Measurements from ENCODE around the gene DYDC2. TPM values are rescaled to one million over a fixed set of nuclear protein-coding genes. Genes with fewer than 3 reads are reported as not detected.

DYDC2 gene
- total and polyA plus RNA-seq, 4 donors: 8.6 to 24.4 (median 19.5) TPM

Other genes with a start within 250 kb of the DYDC2 start
- gene PLAC9, start 224.1 kb upstream of the DYDC2 start, total RNA-seq: 10 to 100 TPM; 12.1 to 53.1 TPM
- gene PLAC9, start 224.1 kb upstream of the DYDC2 start, polyA plus RNA-seq: 10 to 100 TPM; 11.8 to 34.7 TPM
- 100 to 1,000 TPM in 1 of 2 donors, 10 to 100 TPM in 1; 97.7 to 282 TPM for gene ANXA11, start 151.2 kb upstream of the DYDC2 start, total RNA-seq
- 100 to 1,000 TPM; 135 to 404 TPM for gene ANXA11, start 151.2 kb upstream of the DYDC2 start, polyA plus RNA-seq
- gene MAT1A, start 67.1 kb upstream of the DYDC2 start, total RNA-seq: 1 to 10 TPM in 1 of 2 donors, under 1 TPM in 1; 0.46 to 1.1 TPM
- under 1 TPM; 0.30 to 0.40 TPM for gene MAT1A, start 67.1 kb upstream of the DYDC2 start, polyA plus RNA-seq
- 1 to 10 TPM; 2.4 TPM for gene DYDC1, start within 50 bp of the DYDC2 start, total RNA-seq
- 1 to 10 TPM; 1.5 TPM for gene DYDC1, start within 50 bp of the DYDC2 start, polyA plus RNA-seq
- 10 to 100 TPM; 42.8 to 59.5 TPM for gene PRXL2A, start 51.8 kb downstream of the DYDC2 start, total RNA-seq
- gene PRXL2A, start 51.8 kb downstream of the DYDC2 start, polyA plus RNA-seq: 10 to 100 TPM; 18.2 to 31.2 TPM
- gene TSPAN14, start 97.5 kb downstream of the DYDC2 start, total RNA-seq: 100 to 1,000 TPM in 1 of 2 donors, 10 to 100 TPM in 1; 67.3 to 164 TPM
- 100 to 1,000 TPM in 1 of 2 donors, 10 to 100 TPM in 1; 40.9 to 187 TPM for gene TSPAN14, start 97.5 kb downstream of the DYDC2 start, polyA plus RNA-seq
- gene SH2D4B, start 181.1 kb downstream of the DYDC2 start, total RNA-seq: under 1 TPM; 0.12 to 0.28 TPM
- under 1 TPM; 0.20 to 0.23 TPM for gene SH2D4B, start 181.1 kb downstream of the DYDC2 start, polyA plus RNA-seq